HG03039 (cell line): Measurements from ENCODE around the gene ZFHX2.
A peak's percentile ranks its signal among the peaks of the same experiment; 100 is the strongest.

Experiments used
- ATAC-seq: cut with Tn5 transposase; IDR thresholded peaks from one replicate; pipeline ENCODE4 v1.9.1; 2021; ENCODE audit warnings: mild to moderate bottlenecking, moderate library complexity; ENCODE audit not compliant: unreplicated experiment

The ZFHX2 gene

GRCh38 chr14:23573384-23574015 lies 21.9 kb upstream of the ZFHX2 start:
- ATAC-seq = no peak

- ATAC-seq = no peak
Measured at GRCh38 chr14:23572836-23573235, 21.3 kb upstream of the ZFHX2 start.

DNA sequence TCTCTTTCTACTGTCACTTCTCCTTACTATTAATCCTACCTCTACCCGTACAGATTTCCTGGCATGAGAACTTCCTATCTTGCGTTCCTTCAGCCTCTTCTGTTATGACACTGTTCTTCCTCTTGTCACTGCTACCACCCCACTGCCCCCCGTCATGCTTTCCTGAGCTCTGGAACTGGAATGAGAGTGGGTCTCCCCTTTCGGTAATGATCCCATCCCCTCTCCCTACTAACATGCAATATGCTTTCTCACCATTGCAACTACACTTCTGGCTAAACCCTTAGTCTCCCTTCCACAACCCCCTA lies 20.9 kb upstream of the ZFHX2 start:
- ATAC-seq = no peak

DNA sequence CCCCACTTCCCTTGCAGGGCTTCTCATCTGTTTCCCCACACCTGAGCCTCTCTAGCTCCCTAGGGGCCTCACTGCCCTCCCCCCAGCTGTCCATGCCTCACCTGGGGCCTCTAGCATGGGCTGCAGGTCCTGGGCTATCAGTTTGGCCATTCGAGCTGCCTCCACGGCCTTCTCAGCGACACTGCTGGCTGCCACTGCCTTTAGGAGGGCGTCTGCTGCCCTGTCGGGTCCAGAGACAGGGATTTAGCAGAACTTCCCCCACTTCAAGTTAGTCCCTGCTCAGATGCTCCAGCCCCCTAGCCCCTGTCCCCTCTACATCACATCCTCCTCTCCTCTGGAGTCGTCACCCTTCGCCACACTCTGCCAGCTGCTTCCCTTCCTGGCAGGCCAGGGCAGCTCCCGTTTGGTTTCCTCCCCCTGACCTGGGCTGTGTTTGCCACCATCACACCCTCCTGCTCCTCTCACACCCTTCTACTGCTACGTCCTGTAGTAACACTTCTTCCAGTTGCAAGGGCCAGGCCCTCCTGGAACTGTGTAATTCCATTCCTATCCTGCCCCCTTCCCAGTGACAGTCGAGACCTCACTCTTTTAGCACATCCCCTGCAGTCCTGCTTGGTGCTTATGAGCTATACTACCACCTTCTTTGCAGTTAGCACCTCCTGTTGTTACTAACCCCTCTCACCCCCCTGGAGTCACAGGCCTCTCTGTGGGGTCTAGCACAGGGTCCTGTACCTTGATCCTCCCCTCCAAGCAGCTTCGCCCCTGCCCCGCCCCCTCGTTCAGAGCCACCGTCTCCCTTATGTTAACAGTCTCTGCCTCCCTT lies 20.3 kb upstream of the ZFHX2 start:
- no peak for ATAC-seq

- ATAC-seq = no peak
Measured at GRCh38 chr14:23570806-23571483, 19.4 kb upstream of the ZFHX2 start.

GRCh38 chr14:23569443-23570151 lies 18.0 kb upstream of the ZFHX2 start:
- ATAC-seq = no peak

DNA sequence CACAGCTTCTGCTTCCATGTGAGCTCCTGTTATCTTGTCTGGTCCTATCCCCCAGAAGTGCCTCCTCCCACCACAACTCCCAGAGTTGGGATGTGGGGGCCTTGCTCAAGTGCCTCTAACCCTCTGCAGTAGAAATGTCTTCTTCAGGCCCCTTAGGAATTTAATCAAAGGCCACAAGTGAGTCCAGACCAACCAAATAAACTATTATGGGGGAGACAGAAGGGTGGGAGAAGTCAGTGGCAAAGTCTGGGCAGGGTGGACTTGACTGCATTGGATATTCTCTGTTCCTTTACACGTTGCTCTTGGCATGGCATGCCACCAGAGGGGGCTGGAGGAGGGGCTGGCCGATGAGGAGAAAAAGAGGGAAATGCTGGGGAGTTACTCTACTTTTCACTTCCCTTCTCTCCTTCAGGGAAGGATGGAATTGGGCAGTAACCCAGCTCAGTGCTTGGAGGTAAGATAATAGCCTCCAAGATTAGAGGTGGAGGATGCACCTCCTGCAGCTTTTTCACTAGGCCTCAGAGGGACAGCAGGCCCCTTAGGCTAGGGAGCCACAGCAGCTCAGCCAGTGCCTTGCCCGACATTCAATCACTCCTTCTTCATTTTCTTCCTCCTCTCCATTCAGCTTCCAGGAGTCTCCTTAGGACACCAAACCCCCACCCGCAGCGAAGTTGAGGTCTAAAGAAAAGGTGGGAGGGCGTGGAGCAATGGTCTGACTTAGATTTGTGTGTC lies 17.2 kb upstream of the ZFHX2 start:
- no peak for ATAC-seq

DNA sequence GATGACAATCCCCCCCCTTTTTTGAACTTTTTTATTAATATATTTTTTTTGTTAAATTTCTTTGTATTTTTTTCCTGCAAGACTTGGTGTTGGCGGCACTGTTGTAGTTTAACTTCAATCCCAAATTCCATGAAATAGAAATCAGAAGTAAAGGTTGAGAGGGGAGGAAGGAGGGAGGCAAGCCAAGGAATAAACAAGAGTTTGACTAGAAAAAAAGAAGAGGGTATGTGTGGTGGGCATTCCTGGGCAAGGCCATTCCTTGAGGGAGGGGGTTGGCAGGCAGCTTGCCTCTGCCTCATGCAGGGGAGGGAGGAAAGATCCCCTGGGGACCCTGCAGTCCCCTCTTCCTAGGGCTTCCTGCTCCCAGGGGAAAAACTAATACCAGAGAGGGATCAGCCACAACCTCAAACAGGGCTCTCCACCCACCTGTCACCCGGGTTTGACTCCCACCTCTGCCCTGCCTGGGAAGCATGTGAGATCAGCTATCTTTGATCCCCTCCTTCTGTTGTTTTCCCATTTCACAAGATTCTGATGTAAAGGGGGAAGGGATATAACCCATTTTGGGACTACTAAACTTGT lies 16.5 kb upstream of the ZFHX2 start:
- no peak for ATAC-seq

DNA sequence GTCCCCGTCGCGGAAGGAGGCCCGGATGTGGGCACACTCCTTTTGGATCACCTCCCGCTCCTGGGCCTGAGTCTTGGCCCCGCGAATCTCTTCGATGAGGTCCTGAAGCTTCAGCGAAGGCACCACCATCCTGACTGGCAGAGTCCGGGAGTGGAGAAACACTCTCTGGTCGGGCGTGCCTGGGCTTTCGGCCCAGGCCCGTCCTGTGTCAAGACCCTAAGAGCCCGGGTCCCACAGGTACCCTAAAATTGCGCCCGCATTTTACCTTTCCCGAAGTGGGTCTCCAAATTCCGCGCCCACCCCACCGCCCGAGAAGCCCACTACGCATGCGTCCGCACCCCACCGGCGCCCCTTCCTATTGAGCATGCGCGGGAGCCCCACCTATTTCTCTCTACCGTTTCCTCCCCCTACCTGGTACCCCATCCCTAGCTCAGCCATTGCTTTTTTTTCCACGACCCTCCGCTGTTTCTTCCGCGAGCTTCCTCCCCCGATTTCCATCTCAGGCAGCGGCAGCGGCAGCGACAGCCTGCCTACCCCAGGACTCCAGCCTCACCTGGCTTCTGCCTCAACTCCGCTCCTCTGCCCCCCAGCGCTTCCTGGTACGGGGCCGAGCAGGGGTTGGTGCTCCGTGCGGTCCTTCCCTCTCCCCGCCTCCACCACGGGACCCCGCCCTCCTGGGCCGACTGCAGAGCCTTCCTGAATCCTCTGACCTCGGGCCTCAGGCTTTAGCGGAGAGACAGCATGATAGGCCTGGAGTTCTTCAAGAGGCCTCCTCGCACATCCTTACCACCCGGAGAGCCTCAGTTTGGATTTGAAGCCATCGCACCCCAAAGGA lies 15.8 kb upstream of the ZFHX2 start, which contains the start of gene AP1G2:
Gene AP1G2 (minus strand): TSS at position 606 of the 835 bp plus-strand sequence. CDS start 477 bp downstream, at position 129.
- peak; percentile 80 for ATAC-seq

DNA sequence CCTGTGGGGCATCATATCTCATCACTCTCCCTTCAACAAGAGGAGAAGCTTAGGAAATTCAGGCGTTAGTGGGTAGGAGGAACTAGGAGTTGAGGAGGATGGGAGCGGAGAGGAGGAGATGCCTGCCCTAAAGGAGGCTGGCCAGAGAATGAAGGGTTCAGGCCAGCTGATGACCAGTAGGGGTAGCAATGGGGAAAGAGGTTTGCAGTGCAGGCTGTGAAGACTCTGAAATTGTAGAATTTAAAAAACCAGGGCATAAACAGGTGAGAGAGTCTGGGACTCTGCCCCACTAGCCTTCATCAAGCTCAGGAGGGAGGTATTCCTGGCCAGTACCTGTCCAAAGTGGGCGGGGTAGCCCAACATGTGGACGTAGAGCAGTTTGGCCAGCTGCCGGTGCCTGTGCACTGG lies 15.2 kb upstream of the ZFHX2 start:
- peak; percentile 19 for ATAC-seq

DNA sequence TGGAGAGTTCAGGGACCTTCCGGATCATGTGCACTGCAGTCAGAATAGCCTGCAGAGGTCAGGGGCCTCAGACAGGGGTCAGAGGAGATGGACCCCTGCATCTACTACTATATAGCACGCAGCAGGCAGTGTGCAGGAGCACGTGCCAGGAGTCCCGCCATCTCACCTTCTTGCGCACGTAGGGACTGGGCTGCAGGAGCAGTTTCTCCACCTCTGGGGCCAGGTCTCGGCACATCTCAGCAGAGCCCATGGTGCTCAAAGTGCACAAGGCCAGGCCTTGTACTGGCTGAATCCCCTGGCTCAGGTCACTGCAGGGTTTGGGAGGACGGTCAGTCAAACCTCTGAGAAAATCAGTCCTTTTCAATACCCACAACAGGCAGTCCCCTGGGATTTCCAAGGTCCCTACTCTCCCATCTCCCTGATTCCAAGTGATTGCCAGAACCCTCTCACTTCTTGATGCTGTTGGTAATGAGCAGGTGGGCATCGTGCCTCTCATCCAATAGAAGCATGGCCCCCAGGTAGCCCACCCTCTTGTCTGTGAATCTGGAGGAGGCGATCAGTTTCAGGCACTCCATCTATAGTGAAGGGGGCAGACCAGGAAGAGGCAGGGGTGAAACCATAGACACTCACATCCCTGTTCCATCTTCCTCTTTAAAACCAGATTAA lies 14.7 kb upstream of the ZFHX2 start:
- ATAC-seq = no peak

DNA sequence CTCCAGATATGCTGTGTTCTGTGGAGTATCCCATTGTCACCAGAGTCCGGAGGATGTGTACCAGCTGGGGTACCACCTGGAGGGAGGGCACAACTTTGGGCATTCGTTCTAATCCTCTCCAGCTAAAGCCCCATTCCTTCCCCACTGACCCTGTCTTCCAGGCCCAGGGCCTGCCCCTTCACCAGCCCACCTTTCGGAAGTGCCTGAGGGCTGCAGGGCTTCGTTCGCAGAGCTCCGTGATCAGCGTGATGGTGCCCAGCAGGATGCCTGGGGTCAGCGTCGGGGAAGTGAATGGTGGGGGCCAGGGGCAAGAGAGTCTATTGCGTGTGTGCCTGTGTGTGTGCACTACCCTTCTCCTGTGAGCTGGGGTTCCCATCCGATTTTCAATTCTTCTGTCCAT lies 14.1 kb upstream of the ZFHX2 start:
- no peak for ATAC-seq

DNA sequence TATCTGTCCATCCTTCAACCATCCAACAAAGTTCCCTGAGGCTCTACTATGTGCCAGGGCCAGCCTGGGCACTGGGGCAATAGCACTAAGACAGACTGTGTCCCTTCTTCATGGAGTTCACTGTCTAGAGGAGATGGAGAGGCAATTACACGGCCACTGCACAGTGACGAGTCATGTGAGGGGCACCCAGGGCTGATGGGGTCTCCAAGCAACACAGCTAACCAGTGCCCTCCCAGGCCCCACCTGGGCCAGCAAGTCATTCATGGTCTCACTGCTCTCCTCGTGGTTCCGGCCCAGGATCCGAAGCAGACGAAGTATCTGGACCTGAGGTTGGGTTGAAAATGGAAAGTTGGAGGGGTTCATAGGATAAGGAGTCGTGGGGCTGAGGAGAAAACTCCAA lies 13.3 kb upstream of the ZFHX2 start:
- ATAC-seq = no peak

DNA sequence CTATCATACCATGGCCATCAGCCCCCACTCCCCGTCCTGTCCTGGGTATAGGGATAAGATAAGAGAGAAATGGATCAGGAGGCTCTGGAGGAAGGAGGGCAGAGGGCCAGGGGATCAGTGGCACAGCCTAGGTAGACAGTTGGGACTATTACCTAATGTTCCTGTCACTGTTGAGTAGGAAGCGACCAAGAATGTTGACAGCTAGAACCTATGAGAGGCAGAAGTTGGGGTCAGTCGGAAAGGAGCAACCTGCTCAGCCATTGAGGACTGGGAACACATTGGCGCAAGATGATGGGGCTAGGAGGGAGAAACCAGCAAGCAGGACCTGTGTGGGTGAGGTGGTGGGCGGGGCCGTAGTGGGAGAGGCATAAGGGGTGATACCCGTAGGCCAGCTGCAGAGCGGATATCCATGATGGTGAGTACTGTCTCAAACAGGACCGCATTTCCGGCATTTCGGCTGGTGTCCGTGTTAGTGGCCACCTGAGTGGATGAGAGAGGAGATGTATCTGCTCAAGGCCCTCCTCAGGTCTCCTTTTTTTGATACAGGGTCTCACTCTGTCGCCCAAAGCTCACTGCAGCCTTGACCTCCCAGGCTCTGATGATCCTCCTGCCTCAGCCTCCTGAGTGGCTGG lies 12.7 kb upstream of the ZFHX2 start:
- no peak for ATAC-seq

DNA sequence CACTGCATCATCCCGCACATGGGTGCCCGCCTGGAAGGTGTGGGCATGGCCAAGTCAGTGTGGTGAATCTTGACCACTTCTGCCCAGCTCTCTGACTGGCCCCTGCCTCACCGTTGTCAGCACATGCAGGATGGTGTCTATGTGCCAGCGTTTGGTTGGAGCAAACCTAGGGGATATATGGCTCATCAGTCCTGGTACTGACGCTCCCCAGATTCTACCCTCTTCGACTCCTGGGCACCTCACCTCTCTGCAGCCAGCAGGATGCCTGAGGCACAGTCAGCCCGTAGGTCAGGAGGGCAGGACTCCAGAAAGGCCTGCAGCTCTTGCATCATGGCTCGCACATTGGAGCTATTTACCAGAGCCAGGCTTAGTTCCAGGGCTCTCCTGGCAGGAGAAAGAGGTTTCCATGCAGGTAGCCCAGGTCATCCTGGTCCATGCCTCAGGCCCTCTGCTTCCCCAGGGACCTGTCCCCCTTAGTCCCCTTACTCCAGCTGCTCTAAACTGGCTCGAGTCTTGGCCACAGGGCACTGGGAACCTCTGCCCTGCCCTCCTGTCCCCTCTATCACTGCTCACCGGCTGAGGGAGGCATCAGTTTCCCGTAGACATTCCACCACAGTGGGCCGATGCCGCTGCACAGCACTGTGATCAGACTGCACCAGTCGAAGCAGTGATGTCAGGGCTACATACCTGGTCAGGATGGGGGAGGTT lies 12.1 kb upstream of the ZFHX2 start:
- ATAC-seq = no peak

- no peak for ATAC-seq
Measured at GRCh38 chr14:23562822-23563472, 11.4 kb upstream of the ZFHX2 start.
